ENCODE data around the gene TMPRSS9. TPM values are rescaled to one million over a fixed set of nuclear protein-coding genes. Genes with fewer than 3 reads are reported as not detected.

Gene TMPRSS9
- total RNA-seq, 4 donors from 2014 or later = 0.12 TPM; not detected in 3

DNA sequence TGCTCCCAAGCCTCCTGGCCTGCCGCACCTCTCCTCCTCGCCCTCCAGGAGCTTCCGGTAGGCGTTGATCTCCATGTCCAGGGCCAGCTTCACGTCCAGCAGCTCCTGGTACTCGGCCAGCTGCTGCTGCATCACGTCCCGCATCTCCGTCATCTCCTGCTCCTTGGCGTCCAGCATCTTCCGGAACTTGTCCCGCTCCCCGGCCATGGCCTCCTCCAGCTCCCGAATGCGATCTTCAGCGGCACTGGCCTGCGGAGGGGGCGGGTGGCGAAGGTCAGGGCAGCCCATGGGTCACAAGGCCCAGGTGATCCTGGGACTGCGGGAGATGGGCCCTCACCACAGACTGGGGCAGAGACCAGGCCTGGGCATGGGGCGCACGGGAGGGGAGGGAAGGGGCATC, 74.2 kb downstream of the TMPRSS9 start:
- DNase-seq (ENCODE audit: low spot score) = no peak
- TF ChIP-seq, protein P1, sequence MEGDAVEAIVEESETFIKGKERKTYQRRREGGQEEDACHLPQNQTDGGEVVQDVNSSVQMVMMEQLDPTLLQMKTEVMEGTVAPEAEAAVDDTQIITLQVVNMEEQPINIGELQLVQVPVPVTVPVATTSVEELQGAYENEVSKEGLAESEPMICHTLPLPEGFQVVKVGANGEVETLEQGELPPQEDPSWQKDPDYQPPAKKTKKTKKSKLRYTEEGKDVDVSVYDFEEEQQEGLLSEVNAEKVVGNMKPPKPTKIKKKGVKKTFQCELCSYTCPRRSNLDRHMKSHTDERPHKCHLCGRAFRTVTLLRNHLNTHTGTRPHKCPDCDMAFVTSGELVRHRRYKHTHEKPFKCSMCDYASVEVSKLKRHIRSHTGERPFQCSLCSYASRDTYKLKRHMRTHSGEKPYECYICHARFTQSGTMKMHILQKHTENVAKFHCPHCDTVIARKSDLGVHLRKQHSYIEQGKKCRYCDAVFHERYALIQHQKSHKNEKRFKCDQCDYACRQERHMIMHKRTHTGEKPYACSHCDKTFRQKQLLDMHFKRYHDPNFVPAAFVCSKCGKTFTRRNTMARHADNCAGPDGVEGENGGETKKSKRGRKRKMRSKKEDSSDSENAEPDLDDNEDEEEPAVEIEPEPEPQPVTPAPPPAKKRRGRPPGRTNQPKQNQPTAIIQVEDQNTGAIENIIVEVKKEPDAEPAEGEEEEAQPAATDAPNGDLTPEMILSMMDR (IDR thresholded peaks at IDR 0.05) = no peak

DNA sequence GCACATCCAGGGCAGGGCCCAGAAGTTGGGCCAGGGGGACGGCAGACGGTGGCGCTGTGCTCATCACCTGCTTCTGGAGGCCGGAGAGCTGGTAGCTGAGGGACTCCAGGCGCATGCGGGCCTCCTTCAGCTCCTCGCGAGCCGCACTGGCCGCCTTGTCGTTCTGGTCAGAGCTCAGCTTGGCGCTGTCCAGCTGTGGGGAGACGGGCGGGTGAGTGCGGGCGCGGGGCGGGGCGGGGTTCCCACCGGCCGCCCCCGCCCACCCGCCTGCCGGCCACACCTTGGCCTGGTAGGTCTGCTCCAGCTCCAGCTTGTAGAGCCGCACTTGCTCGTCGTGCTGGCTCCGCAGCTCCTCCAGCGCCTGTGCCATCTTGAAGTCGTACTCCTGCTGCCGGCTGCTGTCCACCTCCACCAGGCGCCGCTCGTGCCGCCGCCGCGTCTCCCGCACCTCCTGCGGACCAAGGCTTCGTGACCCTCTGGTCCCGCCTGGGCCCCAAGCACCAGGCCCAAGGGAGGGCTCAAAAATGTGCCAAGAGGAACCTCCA, 74.7 kb downstream of the TMPRSS9 start:
- no peak for DNase-seq (ENCODE audit: low spot score)
- no peak for ATAC-seq (ENCODE audit: low FRiP score)
- TF ChIP-seq, protein P1 (IDR thresholded peaks at IDR 0.05) = no peak

More for the DNA sequence above, 74.2 kb downstream of the TMPRSS9 start:
- ATAC-seq (ENCODE audit: low FRiP score) = no peak

DNA sequence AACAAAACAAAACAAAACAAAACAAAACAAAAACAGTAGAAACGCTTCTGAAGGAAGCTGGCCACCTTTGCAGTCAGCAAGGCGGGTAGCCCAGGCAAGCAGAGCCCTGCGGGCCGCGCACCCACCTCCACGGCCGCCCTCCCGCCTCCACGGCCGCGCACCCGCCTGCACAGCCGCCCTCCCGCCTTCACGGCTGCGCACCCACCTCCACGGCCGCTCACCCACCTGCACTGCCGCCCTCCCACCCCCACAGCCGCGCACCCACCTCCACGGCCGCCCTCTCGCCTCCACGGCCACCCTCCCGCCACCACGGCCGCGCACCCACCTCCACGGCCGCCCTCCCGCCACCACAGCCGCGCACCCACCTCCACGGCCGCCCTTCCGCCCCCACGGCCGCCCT, 76.3 kb downstream of the TMPRSS9 start:
- ATAC-seq (ENCODE audit: low FRiP score) (no peak), DNase-seq (ENCODE audit: low spot score) (no peak)
- TF ChIP-seq, protein P1 (IDR thresholded peaks at IDR 0.05) = no peak

DNA sequence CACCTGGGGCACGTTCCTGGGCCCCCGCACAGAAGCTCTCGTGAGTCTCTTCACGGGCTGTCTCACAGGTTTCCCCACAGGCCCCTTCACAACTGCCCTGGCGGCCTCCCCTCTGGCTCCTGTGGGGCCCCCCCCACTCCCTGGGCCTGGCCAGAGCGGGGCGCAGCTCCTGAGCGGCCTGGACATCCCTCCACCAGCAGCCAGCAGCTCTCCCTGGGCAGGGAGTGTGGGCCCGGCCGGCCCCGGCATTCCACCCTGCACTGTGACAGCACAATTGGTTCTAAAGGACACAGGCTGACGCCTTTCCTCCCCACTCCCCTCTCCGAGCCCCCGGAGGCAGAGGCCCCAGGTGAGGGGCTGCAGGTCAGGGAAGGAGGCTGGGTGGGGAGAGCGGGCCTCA, 76.9 kb downstream of the TMPRSS9 start:
- DNase-seq (ENCODE audit: low spot score) (no peak), ATAC-seq (ENCODE audit: low FRiP score) (no peak)
- TF ChIP-seq, protein P1 (IDR thresholded peaks at IDR 0.05) = no peak

DNA sequence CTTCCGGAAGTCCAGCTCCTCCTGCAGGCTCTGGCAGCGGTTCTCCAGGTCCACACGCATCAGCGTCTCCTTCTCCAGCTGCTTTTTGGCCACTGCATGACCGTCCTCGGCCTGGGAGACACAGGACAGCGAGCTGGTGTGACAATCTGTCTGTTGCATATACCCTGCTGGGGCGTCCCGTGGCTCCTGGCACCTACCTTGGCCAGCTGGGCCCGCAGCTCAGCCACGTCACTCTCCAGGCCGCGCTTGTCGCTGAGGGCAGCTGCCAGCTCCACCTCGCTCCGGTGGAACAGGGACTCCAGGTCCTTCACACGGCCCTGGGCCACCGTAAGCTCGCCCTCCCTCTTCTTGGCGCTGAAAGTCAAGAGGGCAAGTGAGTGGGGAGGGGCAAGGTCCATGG, 78.1 kb downstream of the TMPRSS9 start:
- ATAC-seq (ENCODE audit: low FRiP score) = no peak
- TF ChIP-seq, protein P1 (IDR thresholded peaks at IDR 0.05) = no peak
- no peak for DNase-seq (ENCODE audit: low spot score)

DNA sequence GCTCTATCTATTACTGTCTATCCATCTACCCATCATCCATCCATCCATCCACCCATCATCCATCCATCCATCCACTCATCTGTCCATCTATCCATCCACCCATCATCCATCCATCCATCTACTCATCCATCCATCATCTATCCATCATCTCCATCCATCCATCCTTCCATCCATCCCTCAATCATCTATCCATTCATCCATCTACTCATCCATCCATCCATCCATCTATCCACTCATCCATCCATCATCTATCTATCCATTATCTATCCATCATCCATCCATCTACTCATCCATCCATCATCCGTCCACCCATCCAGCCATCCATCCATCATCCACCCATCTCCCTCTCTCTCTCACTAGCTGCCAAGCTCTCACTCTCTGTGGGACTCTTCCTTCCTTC, 80.5 kb downstream of the TMPRSS9 start:
- TF ChIP-seq, protein P1 (IDR thresholded peaks at IDR 0.05) = no peak
- DNase-seq (ENCODE audit: low spot score) = no peak
- ATAC-seq (ENCODE audit: low FRiP score) = no peak

DNA sequence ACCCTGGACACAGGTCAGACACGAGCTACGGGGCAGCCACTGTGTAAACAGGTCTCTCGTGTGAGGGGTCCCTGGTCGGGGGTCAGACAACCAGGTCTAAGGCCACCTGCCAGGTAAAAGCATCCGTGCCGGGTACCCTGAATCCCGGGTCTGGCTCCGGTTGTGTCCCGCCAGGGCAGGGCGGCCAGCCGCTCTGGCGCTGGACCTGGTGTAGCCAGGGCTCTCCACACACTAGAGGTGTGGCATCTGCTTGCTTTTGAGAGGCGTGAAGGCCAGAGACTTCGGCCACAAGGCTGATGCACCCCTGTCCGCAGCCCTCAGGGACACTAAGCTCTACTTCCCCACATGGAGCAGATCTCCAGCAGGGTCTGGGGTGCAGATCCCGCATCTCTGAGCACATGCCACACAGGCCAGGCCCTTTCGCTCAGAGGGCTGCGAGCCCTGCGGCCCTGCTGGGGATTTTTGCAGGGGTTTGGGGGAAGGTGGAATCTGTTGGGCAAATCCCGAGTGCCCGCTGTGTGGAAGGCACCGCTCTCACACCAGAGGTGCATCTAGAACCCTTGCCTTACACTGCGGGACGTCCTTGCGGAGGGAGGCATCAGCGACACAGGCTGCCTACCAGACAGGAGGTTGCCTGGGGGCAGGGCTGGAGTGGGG, 81.2 kb downstream of the TMPRSS9 start:
- ATAC-seq (ENCODE audit: low FRiP score) = no peak
- no peak for DNase-seq (ENCODE audit: low spot score)
- TF ChIP-seq, protein P1 (IDR thresholded peaks at IDR 0.05) = no peak
